Activated naive CD8-positive, alpha-beta T cell treated with anti-CD3 and anti-CD28 coated beads, Interleukin-2, amount 50 U/mL, for 16 hours (primary cell): ENCODE results near the gene PGRMC1.
"Not testable (repeated sequence)": the region's sequence is repeated elsewhere in the genome, so short reads cannot be mapped to it uniquely, and the experiment has no call there.

Experiments used
- DNase-seq: peaks from one replicate; pipeline ENCODE4 v3.0.0-alpha.2; 2020; ENCODE audit warnings: low read depth, low spot score

PGRMC1 gene

GRCh38 chrX:119235872-119236622, at the start of gene PGRMC1:
Gene PGRMC1 (plus strand): TSS chrX:119236285. CDS start chrX:119236364, 79 bp downstream.
- peak; percentile 34 for DNase-seq

- DNase-seq, result no peak
Observed at GRCh38 chrX:119186763-119187162, 49.3 kb upstream of the PGRMC1 start.

- no peak for DNase-seq
Observed at GRCh38 chrX:119187298-119187697, 48.8 kb upstream of the PGRMC1 start.

- DNase-seq, result no peak
Observed at GRCh38 chrX:119189115-119189514, 47.0 kb upstream of the PGRMC1 start.

GRCh38 chrX:119189595-119189994, 46.5 kb upstream of the PGRMC1 start:
- no peak for DNase-seq

- no peak for DNase-seq
Observed at GRCh38 chrX:119190091-119190681, 45.9 kb upstream of the PGRMC1 start.

- no peak for DNase-seq
Observed at GRCh38 chrX:119190831-119191230, 45.3 kb upstream of the PGRMC1 start.

- no peak for DNase-seq
Observed at GRCh38 chrX:119194621-119195020, 41.5 kb upstream of the PGRMC1 start.

- no peak for DNase-seq
Observed at GRCh38 chrX:119201570-119201969, 34.5 kb upstream of the PGRMC1 start.

- DNase-seq, result no peak
Observed at GRCh38 chrX:119206203-119206602, 29.9 kb upstream of the PGRMC1 start.

- DNase-seq, result not testable (repeated sequence)
Observed at GRCh38 chrX:119207483-119207882, 28.6 kb upstream of the PGRMC1 start.

- no peak for DNase-seq
Observed at GRCh38 chrX:119208401-119209057, 27.6 kb upstream of the PGRMC1 start.

GRCh38 chrX:119210931-119211648, 25.0 kb upstream of the PGRMC1 start:
- not testable (repeated sequence) for DNase-seq

GRCh38 chrX:119211649-119212014, 24.5 kb upstream of the PGRMC1 start:
- DNase-seq, result no peak

- no peak for DNase-seq
Observed at GRCh38 chrX:119218198-119218597, 17.9 kb upstream of the PGRMC1 start.

GRCh38 chrX:119222932-119223331, 13.2 kb upstream of the PGRMC1 start:
- no peak for DNase-seq

GRCh38 chrX:119223783-119224182, 12.3 kb upstream of the PGRMC1 start:
- no peak for DNase-seq

GRCh38 chrX:119226446-119226845, 9.6 kb upstream of the PGRMC1 start:
- no peak for DNase-seq

GRCh38 chrX:119228512-119229252, 7.4 kb upstream of the PGRMC1 start:
- DNase-seq, result no peak

GRCh38 chrX:119229253-119229615, 6.9 kb upstream of the PGRMC1 start:
- no peak for DNase-seq

- DNase-seq, result no peak
Observed at GRCh38 chrX:119230850-119231249, 5.2 kb upstream of the PGRMC1 start.
